GM19043 (cell line): ENCODE data around the gene EPHA6.
"Not testable (repeated sequence)": the region's sequence is repeated elsewhere in the genome, so short reads cannot be mapped to it uniquely, and the experiment has no call there.

Source experiments
- ATAC-seq: cut with Tn5 transposase; IDR thresholded peaks from one replicate; pipeline ENCODE4 v1.9.1; 2021; ENCODE audit warnings: low read depth; ENCODE audit not compliant: unreplicated experiment

Gene EPHA6

DNA sequence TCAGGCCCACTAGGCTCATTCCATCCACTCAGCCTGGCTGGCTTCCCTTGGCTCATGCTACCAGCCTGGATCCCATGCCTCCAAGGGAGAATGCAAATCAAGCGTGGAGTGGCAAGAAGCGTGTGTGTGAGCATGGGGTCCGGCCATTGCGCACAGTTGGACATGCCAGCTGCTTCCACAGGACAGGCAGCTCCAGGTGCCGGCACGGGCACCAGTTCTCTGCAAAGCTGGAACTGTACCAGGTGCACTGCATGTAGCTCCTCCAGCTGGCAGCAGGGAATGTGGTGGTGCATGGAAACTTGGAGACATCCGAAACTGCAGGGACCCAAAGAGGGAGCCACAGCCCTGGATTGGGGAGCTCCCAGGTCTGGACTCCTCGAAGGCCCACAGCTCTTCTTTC is 449.8 kb downstream of the EPHA6 start:
- no peak for ATAC-seq

DNA sequence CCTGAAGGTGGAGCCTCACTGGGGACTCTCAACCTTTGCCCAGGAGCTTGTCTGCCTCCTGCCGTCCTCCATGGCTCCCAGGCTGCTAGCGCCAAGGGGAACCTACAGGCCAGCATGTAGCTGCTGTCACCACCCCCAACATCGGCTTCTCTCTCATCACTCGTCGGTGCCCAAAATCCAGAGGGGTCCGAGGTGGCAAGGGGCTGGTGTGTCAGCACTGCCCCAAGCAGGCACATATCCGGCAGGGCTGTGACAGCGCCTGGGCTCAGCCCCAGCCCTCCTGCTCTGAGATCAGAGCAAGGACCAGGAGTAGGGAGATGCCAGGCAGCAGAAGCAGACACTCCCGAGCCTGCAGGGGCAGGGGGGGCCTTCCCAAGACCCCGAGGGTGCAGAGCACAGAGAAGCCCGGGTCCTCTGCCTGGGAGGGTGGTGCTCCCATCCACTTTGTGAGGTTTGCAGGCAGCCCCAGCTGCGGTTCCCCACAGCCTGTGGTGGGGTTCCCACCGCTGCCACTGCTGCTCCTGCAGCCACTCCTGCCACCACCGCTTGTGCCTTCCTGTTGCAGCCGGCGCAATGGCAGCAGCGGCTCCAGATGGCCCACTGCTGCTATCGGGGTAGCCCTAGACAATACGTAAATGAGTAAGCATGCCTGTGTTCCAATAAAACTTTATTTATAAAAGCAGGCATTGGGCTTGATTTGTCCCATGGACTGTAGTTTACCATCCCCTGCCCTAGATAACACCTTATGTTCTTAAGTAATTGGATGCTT is 451.0 kb downstream of the EPHA6 start:
- no peak for ATAC-seq

DNA sequence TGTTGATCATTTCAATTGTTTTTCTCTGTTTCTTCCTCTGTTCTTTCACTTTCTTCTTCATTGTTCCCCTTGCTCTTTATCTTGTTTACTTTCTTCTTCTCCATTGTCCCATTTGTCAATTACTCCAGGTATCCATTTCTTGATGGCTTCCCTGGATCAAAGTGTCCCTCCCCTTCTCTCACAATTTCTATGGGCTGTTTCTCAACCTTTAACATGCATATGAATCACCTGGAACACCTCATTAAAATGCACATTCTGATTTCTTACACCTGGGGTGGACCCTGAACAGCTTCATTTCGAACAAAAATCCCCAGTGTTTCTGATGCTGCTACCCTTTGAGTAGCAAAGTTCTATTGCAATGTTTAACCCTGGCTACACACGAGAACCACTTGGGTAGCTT is 454.8 kb downstream of the EPHA6 start:
- no peak for ATAC-seq

DNA sequence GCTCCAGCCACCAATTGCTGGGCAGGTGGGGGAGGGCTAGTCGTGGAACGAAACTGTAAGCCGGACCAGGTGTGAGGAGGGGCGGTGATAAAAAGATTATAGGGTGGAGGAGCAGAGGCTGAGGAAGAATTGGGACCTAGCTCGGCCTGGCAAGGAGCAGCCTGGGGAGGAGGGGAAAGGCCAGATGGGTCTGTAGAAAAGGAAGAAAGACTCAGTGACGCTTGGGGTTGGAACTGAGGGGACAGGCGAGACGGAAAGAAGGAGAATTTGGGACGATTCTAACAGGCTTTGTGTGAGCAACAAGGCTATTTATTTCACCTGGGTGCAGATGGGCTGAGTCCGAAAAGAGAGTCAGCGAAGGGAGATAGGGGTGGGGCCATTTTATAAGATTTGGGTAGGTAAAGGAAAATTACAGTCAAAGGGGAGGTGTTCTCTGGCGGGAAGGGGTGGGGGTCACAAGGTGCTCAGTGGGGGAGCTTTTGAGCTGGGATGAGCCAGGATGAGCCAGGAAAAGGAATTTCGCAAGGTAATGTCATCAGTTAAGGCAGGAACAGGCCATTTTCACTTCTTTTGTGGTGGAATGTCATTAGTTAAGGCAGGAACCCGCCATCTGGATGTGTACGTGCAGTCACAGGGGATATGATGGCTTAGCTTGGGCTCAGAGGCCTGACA is 462.6 kb downstream of the EPHA6 start:
- ATAC-seq: not testable (repeated sequence)

DNA sequence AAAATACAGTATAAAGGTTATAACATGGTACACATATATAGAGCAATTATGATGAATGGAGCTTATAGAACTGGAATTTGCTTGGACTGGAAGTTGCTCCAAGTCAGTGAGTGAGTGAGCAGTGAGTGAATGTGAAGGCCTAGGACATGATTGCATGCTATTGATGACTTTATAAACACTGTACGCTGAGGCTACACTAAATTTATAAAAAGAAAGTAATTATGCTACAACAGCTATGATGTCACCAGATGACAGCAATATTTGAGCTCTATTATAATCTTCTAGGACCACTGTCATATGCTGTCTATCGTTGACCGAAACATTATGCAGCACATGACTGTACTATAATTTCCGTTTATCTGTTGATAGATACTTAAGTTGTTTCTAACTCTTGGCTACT is 463.3 kb downstream of the EPHA6 start:
- ATAC-seq: no peak

DNA sequence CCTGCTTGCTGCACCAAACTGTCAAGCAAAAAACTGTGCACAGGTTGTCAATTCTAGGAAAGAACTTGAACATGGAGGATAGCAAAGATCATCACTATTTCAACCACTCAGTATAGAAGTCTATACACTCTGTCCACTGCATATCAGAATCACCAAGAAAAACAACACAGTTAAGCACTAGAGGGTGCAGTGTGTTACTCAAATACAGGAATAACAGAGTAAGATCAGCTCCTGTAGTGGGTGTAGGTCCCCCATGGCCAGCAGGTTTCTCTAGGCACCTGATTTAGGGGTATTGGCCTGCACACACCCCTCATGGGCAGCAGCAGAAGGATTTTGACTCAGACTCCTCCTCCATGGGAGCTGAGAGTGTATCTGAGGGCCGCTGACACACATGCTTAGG is 464.1 kb downstream of the EPHA6 start:
- no peak for ATAC-seq

DNA sequence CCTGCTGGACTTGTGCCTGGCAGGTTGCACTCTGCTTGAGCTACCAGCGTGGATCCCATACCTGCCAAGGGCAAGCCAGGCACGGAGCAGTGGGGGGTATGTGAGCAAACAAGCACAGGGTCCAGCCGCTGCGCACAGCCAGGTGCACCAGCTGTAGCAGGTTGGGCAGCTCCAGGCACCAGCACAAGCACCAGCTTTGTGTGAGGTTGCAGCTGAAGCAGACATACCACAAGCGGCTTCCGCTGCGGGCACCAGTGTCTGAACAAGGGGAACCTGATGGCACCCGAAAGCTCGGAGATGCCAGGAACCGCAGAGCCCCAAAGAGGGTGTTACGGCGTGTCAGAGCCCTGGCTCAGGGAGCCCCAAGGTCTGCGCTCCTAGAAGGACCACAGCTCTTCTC is 477.5 kb downstream of the EPHA6 start:
- no peak for ATAC-seq

DNA sequence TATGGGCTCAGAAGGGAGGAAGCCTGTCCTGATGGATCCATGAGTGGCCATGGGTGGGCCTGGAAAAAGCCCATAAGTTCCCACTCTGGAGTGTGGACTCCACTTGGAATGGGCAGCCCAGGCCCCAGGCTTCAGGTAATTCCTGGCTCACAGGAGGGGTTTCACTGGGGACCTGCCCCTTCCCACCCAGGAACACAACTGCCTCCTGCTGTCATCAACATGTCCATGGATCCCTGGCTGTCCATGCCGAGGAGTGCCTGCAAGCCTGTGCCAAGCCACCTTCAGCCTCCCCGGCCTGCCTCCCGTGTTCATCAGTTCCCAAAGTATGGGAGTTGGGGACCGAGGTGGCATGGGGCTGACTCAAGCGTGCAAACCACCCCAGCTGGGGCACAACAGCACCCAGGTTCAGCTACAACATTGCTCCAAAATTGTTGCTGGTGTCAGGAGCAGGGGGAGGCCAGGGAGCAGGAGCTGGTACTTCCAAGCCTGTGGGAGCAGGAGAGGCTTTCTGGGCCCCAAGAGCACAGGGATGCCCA is 479.3 kb downstream of the EPHA6 start:
- no peak for ATAC-seq

DNA sequence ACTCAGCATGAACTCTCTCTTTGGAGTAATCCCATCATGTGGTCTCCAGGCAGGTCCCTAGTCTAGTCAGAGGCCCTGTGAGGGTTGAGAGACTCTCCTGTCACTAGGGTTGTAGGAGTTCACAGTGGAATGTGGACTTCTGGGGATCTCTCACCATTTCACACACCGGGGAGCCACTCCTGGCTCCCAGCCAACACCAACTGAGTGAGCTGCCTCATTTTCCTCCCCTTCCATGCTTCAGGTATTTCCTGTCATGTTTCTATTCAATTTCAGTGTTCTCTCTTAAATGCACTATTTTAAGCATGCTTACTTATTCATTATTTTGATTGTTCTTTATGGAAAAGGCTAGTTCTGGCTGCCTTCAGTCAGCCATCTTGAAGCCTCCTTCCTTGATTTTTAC is 482.6 kb downstream of the EPHA6 start:
- ATAC-seq: no peak

DNA sequence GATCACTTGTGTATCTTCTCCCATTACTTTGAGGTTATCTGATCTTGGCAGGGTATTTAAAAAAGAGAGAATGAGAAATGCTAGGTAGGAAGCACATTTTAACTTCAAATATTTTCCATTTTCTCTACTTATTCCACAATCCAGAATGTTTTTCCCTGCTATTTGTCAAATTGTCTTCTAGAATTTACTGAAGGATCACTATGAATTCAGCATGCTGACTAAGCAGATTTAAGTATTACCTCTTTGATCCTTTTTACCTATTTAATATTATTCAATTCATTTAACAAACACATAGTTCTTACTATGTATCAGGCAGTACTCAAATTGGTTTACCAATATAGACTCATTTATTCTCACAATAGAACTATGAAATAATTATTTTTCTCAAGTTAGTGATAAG is 486.7 kb downstream of the EPHA6 start:
- ATAC-seq: no peak

DNA sequence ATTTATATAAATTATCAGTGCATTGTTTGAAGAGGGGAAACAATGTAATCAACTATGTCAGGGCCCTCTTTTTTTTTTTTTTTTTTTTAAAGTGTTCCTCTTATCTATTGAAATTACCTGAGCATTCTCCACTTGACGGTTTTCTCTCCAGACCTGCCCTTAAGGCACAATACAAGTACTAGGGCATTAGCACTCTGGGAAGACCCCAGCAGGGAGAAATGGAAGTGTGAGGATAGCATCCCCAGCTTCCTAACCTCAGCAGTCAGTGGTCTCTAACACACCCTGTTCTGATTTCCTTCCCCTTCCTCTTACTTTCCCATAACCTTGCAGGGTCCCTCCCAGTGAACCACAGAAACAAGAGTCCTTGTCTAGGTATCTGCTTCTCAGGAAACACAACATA is 491.8 kb downstream of the EPHA6 start:
- no peak for ATAC-seq

DNA sequence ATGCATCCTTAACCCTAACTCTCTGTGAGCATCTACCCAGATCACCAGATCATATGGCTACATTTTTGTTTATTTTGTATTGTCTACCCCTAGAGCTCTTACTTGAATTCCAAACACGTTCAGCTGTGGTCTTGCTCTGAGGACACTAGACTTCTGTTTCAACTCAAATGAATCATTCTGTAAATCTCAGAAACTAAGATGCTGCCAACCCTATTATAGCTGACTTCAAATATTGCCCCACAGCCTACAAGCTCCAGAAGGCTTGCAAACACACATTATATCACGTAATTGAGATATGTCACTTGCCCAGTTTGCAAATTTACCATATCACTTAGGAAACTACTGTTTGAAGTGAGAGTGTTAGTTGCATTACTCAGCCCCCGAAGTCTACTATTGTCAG is 524.0 kb downstream of the EPHA6 start:
- ATAC-seq: no peak

DNA sequence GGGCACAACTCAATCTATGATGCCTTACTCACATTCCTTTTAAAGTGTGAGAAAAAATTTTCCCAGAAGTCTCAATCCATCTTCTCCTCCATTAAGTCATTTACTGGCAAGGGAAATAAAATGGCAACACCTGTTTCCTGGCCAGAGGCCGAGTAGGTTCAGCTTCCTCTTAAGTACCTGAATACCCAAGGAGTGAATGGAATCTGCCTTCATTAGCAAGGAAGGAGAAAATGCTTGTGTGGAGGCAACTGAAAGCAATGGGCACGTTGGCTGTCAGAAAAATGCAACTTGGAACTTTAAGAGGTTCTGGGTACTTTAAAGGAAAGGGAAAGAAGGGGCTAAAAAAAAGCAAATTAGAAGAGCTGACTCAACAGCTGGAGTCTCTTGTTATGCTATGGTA is 526.5 kb downstream of the EPHA6 start:
- no peak for ATAC-seq

DNA sequence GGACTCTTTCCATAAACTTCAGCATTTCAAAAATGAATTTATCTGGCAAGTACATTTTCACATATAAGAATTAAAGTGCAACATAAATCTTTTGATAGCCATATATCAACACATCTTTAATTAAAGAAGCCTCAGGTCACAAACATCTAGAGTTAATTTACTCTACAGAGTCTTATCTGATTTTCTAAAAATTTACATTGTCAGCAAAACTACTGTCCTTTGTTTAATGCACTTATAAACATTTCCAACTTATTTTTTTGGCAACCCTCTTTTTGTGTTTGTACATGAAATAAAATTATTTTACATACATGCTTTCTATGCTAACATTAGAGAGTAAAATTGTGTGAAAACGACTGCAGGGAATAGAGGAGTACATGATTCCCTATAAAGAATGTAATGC is 533.4 kb downstream of the EPHA6 start:
- ATAC-seq: no peak

DNA sequence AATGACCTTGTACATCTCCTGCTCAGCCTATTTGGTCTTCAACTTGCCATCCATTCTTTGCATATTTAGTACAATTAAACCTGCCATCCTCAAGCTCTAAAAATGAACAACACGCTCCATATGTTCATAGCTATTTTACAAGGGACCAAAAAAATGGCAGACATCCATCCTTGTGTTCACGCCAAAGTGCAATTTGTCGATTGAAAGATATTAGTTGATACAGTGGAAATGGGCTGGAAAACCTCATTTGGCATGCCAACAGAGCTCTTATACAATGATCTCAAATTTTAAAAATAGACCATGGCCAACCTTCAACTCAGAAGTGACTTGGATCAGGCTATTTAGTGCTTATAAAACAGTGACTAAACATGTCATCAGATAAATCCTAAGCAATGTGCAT is 536.6 kb downstream of the EPHA6 start:
- ATAC-seq: no peak

DNA sequence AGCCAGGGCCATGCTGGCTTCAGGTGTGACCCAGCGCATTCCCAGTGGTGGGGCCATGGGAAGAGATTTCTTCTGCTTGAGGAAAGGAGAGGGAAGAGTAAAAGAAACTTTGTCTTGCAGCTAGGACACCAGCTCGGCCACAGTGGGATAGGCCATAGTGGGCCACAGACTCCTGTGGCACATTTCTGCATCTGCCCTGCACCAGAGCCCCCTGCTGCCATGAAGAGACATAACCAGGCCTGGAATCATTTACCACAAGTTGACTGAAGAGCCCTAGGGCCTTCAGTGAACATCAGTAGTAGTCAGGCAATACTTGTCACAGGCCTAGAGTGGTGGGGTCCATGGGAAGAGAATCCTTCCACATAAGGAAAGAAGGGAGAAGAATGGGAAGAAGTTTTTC is 538.8 kb downstream of the EPHA6 start:
- ATAC-seq: no peak

DNA sequence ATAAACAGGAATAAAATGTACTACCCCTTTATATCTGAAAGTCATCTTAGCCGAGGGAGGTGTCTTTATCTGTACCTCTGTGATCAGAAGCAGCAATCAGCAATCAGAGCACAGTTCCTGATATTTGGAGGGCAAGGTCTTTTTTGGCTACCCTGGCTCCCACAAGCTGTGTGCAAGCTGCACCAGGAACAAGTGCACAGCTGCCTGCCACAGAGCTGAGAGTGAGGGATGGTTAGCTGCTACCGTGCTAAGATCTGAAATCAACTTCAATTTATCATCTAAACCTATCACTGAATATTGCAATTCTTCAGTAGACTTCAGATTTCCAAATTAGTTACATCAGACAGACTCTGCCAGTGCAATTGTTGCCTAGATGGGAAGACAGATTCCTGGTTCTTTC is 545.6 kb downstream of the EPHA6 start:
- ATAC-seq: no peak

DNA sequence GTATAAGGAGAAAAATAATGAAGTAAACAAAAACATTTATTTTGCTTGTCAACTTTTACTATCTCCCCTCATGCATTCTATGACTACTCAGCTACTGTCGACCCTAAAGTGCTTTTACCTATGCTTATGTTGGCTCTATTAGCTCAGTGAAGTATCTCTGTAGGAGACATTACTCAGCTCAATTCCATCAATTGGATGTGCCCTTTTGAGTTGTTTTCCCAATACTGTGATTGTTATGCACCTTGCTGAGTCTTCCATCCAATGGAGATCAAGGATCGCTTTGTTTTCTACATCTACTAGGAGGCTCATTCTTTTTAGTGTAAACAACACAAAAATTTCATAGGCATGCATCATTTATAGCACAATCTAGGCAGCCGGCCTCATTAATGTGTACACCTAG is 546.4 kb downstream of the EPHA6 start:
- ATAC-seq: no peak

DNA sequence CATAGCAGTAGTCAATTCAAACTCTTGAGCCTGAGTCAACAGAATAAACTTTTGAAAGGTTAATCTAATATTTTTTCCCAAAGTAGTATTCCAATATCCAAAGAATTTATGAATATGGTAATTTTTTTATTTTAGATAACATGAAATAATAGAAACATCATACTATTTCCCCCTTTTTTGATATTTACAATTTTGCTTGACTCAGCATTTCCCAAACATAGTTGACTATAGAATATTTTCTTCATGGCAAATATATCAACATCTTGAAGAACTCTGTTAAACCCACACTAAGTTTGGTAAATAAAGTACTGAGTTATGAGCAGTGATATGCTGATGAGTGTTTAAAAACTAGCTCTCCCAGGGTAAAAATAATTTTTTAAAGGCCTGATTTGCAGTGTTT is 570.2 kb downstream of the EPHA6 start:
- ATAC-seq: no peak

DNA sequence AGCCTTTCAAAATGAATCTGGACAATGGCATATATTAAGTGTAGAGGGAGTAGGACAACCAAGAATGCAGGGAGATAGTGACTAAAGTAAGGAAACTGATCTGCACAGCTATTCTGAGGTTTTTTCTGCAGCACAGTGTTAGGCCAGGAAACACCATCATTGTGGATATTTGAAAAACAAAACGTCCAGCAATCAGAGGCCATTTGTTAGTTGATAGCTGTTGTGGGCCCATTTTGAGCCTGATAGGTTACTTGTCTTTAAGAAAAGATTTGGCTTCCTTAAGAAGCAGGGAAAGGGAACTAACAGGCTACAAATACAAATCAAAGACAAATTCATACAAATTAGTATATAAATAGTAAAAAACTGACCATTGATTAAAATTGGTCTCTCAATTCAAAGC is 574.4 kb downstream of the EPHA6 start:
- no peak for ATAC-seq

DNA sequence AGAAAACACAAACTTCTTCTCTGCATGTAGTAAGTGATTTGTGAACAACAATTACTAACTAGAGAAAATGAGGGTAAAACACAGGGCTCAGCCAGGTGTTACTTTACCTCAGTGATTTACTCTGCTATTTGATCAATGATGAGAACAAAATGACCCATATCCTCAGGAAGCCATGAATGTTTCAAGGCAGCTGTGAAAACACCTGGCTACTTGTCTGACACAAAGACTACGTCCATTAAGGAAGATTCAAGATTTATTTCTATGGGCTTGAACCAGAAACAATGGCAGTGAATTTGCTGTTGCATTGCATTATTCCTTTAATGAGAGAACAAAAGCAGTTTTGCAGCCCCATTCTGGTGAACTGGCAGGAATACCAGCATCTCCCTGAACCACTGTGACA is 575.5 kb downstream of the EPHA6 start:
- no peak for ATAC-seq

DNA sequence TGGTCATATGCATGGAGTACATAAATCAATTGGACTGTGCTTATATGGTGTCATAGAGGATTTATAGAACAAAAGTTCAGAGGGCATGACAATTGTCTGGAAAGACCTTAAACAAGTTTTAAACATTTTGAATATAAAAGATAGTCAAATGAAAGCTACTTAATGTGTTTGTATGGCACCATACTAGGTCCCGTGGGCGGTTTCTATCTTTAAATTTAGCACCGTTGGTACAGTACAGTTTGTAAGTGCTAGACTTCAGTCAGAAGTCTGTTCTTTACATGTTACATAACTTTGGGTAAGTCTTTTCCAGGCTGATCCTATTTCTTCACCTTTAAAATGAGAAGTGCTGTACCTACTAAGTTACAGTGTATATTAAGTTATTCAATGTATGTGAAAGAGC is 576.8 kb downstream of the EPHA6 start:
- no peak for ATAC-seq
